B cell (primary cell): ENCODE data around the gene DCUN1D3. TPM values are rescaled to one million over a fixed set of nuclear protein-coding genes. Genes with fewer than 3 reads are reported as not detected.

ENCODE experiments used
- ATAC-seq: fragments of 200-7000 bp; cut with Tn5 transposase; one replicate; pipeline ENCODE4 v1.10.0; 2021; ENCODE audit warnings: low read depth, mild to moderate bottlenecking, moderate number of reproducible peaks, moderate library complexity
- CTCF ChIA-PET: fragments of 350-600 bp; sonication (Branson Sonifier 250); formaldehyde crosslinking; loops from one replicate; lab custom pipeline; 2021; ENCODE audit warnings: antibody characterized with exemption, inconsistent platforms; lab: Charles Lee
- POLR2A ChIA-PET: fragments of 350-600 bp; sonication (Branson Sonifier 250); formaldehyde crosslinking; loops from one replicate; lab custom pipeline; 2021; ENCODE audit warnings: antibody characterized with exemption; lab: Charles Lee
- DNase-seq: peaks from one replicate; pipeline ENCODE4 v3.0.0; 2013
- H2AFZ ChIP-seq: 2 replicates; pipeline ENCODE4 v1.6.1; 2012; ENCODE audit warnings: mild to moderate bottlenecking, low read depth, low read length; ENCODE audit not compliant: insufficient read depth, poor library complexity, severe bottlenecking
- H3K27ac ChIP-seq, 2 donors: 1 replicate in 1 of 2; 2 replicates in 1 of 2; pipeline ENCODE4 v1.5.1; 2012 to 2013; ENCODE audit warnings: low read length in 2 of 2, mild to moderate bottlenecking in 2 of 2, moderate library complexity in 1 of 2
- H3K27me3 ChIP-seq, 4 experiments: fragments of 200-600 bp in 1 of 4; sonication (generic) in 1 of 4; replicated peaks in 1 of 4; 1 replicate in 2 of 4; 2 replicates in 2 of 4; pipeline versions ENCODE4 v1.6.1 to v1.7.0; 2013 to 2016; ENCODE audit warnings: low read length in 3 of 4, mild to moderate bottlenecking in 2 of 4, mixed read lengths in 1 of 4, moderate library complexity in 1 of 4; ENCODE audit not compliant: insufficient read depth in 4 of 4, control insufficient read depth in 3 of 4; ENCODE audit errors: control extremely low read depth in 1 of 4
- H3K36me3 ChIP-seq, 2 experiments: replicated peaks in 1 of 2; 1 replicate in 1 of 2; 2 replicates in 1 of 2; pipeline versions ENCODE4 v1.6.1 to v1.7.1; 2013; ENCODE audit warnings: low read length in 1 of 2; ENCODE audit not compliant: insufficient read depth in 2 of 2, control insufficient read depth in 1 of 2; ENCODE audit errors: control extremely low read depth in 1 of 2, extremely low read depth in 1 of 2
- H3K4me1 ChIP-seq, 2 donors: fragments of 200-600 bp in 1 of 2; sonication (generic) in 1 of 2; 1 replicate in 1 of 2; 2 replicates in 1 of 2; pipeline versions ENCODE4 v1.5.1 to v1.6.1; 2013 to 2017; ENCODE audit warnings: low read length in 2 of 2; ENCODE audit not compliant: control insufficient read depth in 2 of 2, insufficient read depth in 2 of 2
- H3K4me2 ChIP-seq: replicated peaks from 2 replicates; pipeline ENCODE3; 2012; ENCODE audit warnings: mild to moderate bottlenecking, low read depth, low read length; ENCODE audit not compliant: poor library complexity, severe bottlenecking
- H3K4me3 ChIP-seq, 5 experiments: fragments of 200-600 bp in 1 of 5; sonication (generic) in 1 of 5; 1 replicate in 3 of 5; 2 replicates in 2 of 5; pipeline versions ENCODE4 v1.5.1 to v1.7.0; 2011 to 2016; ENCODE audit warnings: low read length in 4 of 5, mild to moderate bottlenecking in 4 of 5, low read depth in 2 of 5, control low read depth in 1 of 5, moderate library complexity in 1 of 5; ENCODE audit not compliant: insufficient read depth in 1 of 5; ENCODE audit errors: control extremely low read depth in 1 of 5, extremely low read depth in 1 of 5
- H3K79me2 ChIP-seq: fragments of 200-600 bp; sonication (generic); one replicate; pipeline ENCODE4 v1.6.0; 2016; ENCODE audit warnings: low read length; ENCODE audit not compliant: control insufficient read depth, insufficient read depth
- H3K9ac ChIP-seq: fragments of 200-600 bp; sonication (generic); 2 replicates; pipeline ENCODE4 v1.6.1; 2017; ENCODE audit warnings: mild to moderate bottlenecking, low read length, moderate library complexity
- H3K9me3 ChIP-seq, 3 donors: one replicate each; pipeline versions ENCODE4 v1.6.1 to v1.7.1; 2013; ENCODE audit warnings: low read length in 2 of 3; ENCODE audit not compliant: control insufficient read depth in 2 of 3, insufficient read depth in 1 of 3; ENCODE audit errors: control extremely low read depth in 1 of 3
- H4K20me1 ChIP-seq: 2 replicates; pipeline ENCODE4 v1.6.0; 2012; ENCODE audit warnings: mild to moderate bottlenecking, low read length; ENCODE audit not compliant: insufficient read depth, control insufficient read depth, poor library complexity, severe bottlenecking
- H3K27ac Mint-ChIP-seq: one replicate; pipeline ENCODE4 v1.8.0; 2021; ENCODE audit warnings: mixed read lengths
- H3K27me3 Mint-ChIP-seq: one replicate; pipeline ENCODE4 v1.8.0; 2021; ENCODE audit warnings: mixed read lengths
- H3K4me1 Mint-ChIP-seq: one replicate; pipeline ENCODE4 v1.8.0; 2021; ENCODE audit warnings: mixed read lengths
- H3K4me3 Mint-ChIP-seq: one replicate; pipeline ENCODE4 v1.8.0; 2021; ENCODE audit warnings: mixed read lengths
- H3K9me3 Mint-ChIP-seq: one replicate; pipeline ENCODE4 v1.8.0; 2022; ENCODE audit warnings: mixed read lengths; ENCODE audit not compliant: insufficient read depth
- CTCF ChIP-seq: fragments of 200-600 bp; IDR thresholded peaks from one replicate; pipeline ENCODE4 v1.8.0; 2022; ENCODE audit warnings: antibody characterized with exemption, mild to moderate bottlenecking
- EZH2 ChIP-seq: IDR thresholded peaks from 2 replicates; pipeline ENCODE4 v1.6.1; 2012; ENCODE audit warnings: borderline replicate concordance, low read depth, mild to moderate bottlenecking, moderate library complexity, low read length; ENCODE audit not compliant: insufficient read depth, poor library complexity, severe bottlenecking
- WGBS: methylation state at CpG from one replicate; pipeline ENCODE4 v1.1.5; 2013; ENCODE audit warnings: missing lambda C conversion rate; ENCODE audit not compliant: insufficient coverage; 5-methylcytosine and 5-hydroxymethylcytosine counted together
- intact Hi-C: fragments of 100-400 bp; cut with micrococcal nuclease; formaldehyde crosslinking; loops from one replicate; pipeline ENCODE4 v1.10.0; 2022
- polyA plus RNA-seq: library from polyadenylated mRNA; depleted of rRNA; stranded (reverse); fragments of >200 nt; gene quantifications from 2 replicates; pipeline ENCODE4 v1.2.3, GENCODE V29; 2012
- total RNA-seq, 2 donors: library from RNA; stranded (reverse); fragments of 120-200 nt in 1 of 2; gene quantifications; 1 replicate in 1 of 2; 2 replicates in 1 of 2; pipeline versions ENCODE4 v1.2.3 to v1.2.4, GENCODE V29; 2013 to 2022

Gene DCUN1D3
- total and polyA plus RNA-seq, 2 donors (not counting 1 experiment from before 2014, with no cell fraction given) = 2.0 to 5.0 TPM

GRCh38 chr16:20871941-20872815, 28.0 kb downstream of the DCUN1D3 start:
- H3K4me1 Mint-ChIP-seq = peaks cover 30% of the 10 kb centered on the region
- H2AFZ ChIP-seq = no peak overlapping the region
- H3K27ac ChIP-seq = no peak overlapping the region
- WGBS = 60% methylated on average over 2 of the region's 9 CpGs
- no peak for ATAC-seq
- H3K4me3 Mint-ChIP-seq = no peak overlapping the region
- intact Hi-C loops = no loop called here
- no peaks in the 10 kb centered on the region for H3K27me3 Mint-ChIP-seq
- H3K27ac Mint-ChIP-seq = no peak overlapping the region
- no peak for DNase-seq
- peaks cover 0 to 4% of the 10 kb centered on the region in 2 experiments for H3K36me3 ChIP-seq
- H3K27me3 ChIP-seq = no peaks in the 10 kb centered on the region
- ChIA-PET POLR2A (no interaction called here), CTCF (interaction anchor here (0.6 to 1.9 kb wide), 2 partner anchors 22 to 24 kb away, joined by 3 to 4 read pairs; no protein-coding TSS in a partner anchor)
- H3K79me2 ChIP-seq = peaks cover 60% of the 10 kb centered on the region
- H4K20me1 ChIP-seq = peaks cover 28% of the 10 kb centered on the region
- no peak overlapping the region for H3K9ac ChIP-seq
- TF ChIP-seq CTCF = no peak
- TF ChIP-seq EZH2 = no peak
- peaks cover 26 to 27% of the 10 kb centered on the region in 2 donors for H3K4me1 ChIP-seq
- H3K4me2 ChIP-seq = no peak overlapping the region
- H3K9me3 Mint-ChIP-seq = no peaks in the 10 kb centered on the region
- H3K4me3 ChIP-seq = no peak overlapping the region
- H3K9me3 ChIP-seq = no peaks in the 10 kb centered on the region

GRCh38 chr16:20871258-20871657, 28.9 kb downstream of the DCUN1D3 start:
- WGBS = 0% methylated on average over 1 of the region's 2 CpGs
- no peaks in the 10 kb centered on the region for H3K9me3 ChIP-seq
- no peak overlapping the region for H3K4me2 ChIP-seq
- intact Hi-C loops = no loop called here
- no peak overlapping the region for H3K27ac Mint-ChIP-seq
- H4K20me1 ChIP-seq = peaks cover 28% of the 10 kb centered on the region
- H3K27me3 Mint-ChIP-seq = no peaks in the 10 kb centered on the region
- H3K4me3 ChIP-seq = no peak overlapping the region
- DNase-seq (no peak), ATAC-seq (no peak)
- ChIA-PET CTCF (interaction anchor here (1.9 kb wide), 1 partner anchor 23 kb away, joined by 4 read pairs; no protein-coding TSS in a partner anchor), POLR2A (no interaction called here)
- H3K4me1 Mint-ChIP-seq = peaks cover 29% of the 10 kb centered on the region
- H3K4me3 Mint-ChIP-seq = no peak overlapping the region
- no peak overlapping the region for H2AFZ ChIP-seq
- H3K79me2 ChIP-seq = peaks cover 67% of the 10 kb centered on the region
- no peaks in the 10 kb centered on the region for H3K27me3 ChIP-seq
- peaks cover 0 to 6% of the 10 kb centered on the region in 2 experiments for H3K36me3 ChIP-seq
- H3K9me3 Mint-ChIP-seq = no peaks in the 10 kb centered on the region
- peaks cover 26 to 27% of the 10 kb centered on the region in 2 donors for H3K4me1 ChIP-seq
- TF ChIP-seq EZH2 (no peak), CTCF (no peak)
- H3K27ac ChIP-seq = no peak overlapping the region
- H3K9ac ChIP-seq = no peak overlapping the region
